HCT116 (cell line): ENCODE results near the gene SAE1. TPM values are rescaled to one million over a fixed set of nuclear protein-coding genes. Genes with fewer than 3 reads are reported as not detected.

Experiments
- ATAC-seq: fragments of 200-7000 bp; cut with Tn5 transposase; 2 replicates; pipeline ENCODE4 v1.9.1; 2020; ENCODE audit warnings: mild to moderate bottlenecking, moderate library complexity
- BruUV-seq: library from RNA; stranded (reverse); fragments of 400-500 nt; replicated peaks from 2 replicates; lab custom pipeline; 2021; lab: Mats Ljungman, UMichigan
- CTCF ChIA-PET: fragments of 300-600 bp; sonication (Branson Sonifier 250); formaldehyde crosslinking; loops from one replicate; lab custom pipeline; 2021; ENCODE audit warnings: antibody characterized with exemption; lab: Charles Lee
- POLR2A ChIA-PET: fragments of 300-600, 350-600 bp; sonication (Branson Sonifier 250); formaldehyde crosslinking; loops from one replicate; lab custom pipeline; 2021; ENCODE audit warnings: antibody characterized with exemption; lab: Charles Lee
- RAD21 ChIA-PET, 2 experiments: fragments of 300-600 bp; sonication (Branson Sonifier 250); formaldehyde crosslinking; loops; one replicate each; lab custom pipeline; 2023; ENCODE audit warnings: low total read pairs in 2 of 2; ENCODE audit not compliant: uncharacterized antibody in 2 of 2, unreplicated experiment in 2 of 2, low non-redundant PET in 1 of 2; lab: Charles Lee
- DNase-seq: peaks from one replicate; pipeline ENCODE4 v3.0.0-alpha.2; 2010; ENCODE audit warnings: low read depth, low spot score
- H2AFZ ChIP-seq: fragments of 200-600 bp; shearing (Covaris generic), sonication (generic); 2 replicates; pipeline ENCODE4 v1.6.1; 2017; ENCODE audit warnings: low read depth, mixed run types, mixed read lengths, antibody characterized with exemption, low read length; ENCODE audit not compliant: poor library complexity, severe bottlenecking
- H3K27ac ChIP-seq: 2 replicates; pipeline ENCODE4 v1.5.1; 2012; ENCODE audit warnings: low read depth, low read length
- H3K27me3 ChIP-seq: fragments of 200-600 bp; sonication (generic); 2 replicates; pipeline ENCODE4 v1.6.1; 2016; ENCODE audit warnings: mixed run types, low read length, mixed read lengths; ENCODE audit not compliant: insufficient read depth
- H3K36me3 ChIP-seq, 2 experiments: fragments of 200-500 bp in 1 of 2; fragments of 200-600 bp in 1 of 2; sonication (Bioruptor generic) in 1 of 2; sonication (generic) in 1 of 2; 2 replicates each; pipeline versions ENCODE4 v1.5.1 to v1.6.1; 2014 to 2016; ENCODE audit warnings: low read length in 2 of 2, inconsistent platforms in 1 of 2, mixed read lengths in 1 of 2, mixed run types in 1 of 2; ENCODE audit not compliant: insufficient read depth in 2 of 2, control insufficient read depth in 1 of 2
- H3K4me1 ChIP-seq, 2 experiments: fragments of 200-600 bp in 1 of 2; sonication (generic) in 1 of 2; 2 replicates each; pipeline versions ENCODE4 v1.5.1 to v1.6.1; 2012 to 2017; ENCODE audit warnings: low read length in 2 of 2, inconsistent platforms in 1 of 2, mild to moderate bottlenecking in 1 of 2, mixed read lengths in 1 of 2, mixed run types in 1 of 2, moderate library complexity in 1 of 2; ENCODE audit not compliant: insufficient read depth in 2 of 2, control insufficient read depth in 1 of 2
- H3K4me2 ChIP-seq: fragments of 200-600 bp; sonication (generic); 2 replicates; pipeline ENCODE4 v1.6.1; 2017; ENCODE audit warnings: mixed run types, low read length, mixed read lengths
- H3K4me3 ChIP-seq, 2 experiments: fragments of 200-600 bp in 1 of 2; sonication (generic) in 1 of 2; replicated peaks in 1 of 2; 2 replicates each; pipeline ENCODE4 v1.5.1; 2011 to 2016; ENCODE audit warnings: low read length in 2 of 2, control low read depth in 1 of 2, low read depth in 1 of 2, mild to moderate bottlenecking in 1 of 2, mixed read lengths in 1 of 2, mixed run types in 1 of 2
- H3K79me2 ChIP-seq: fragments of 200-600 bp; sonication (generic); 2 replicates; pipeline ENCODE4 v1.6.1; 2017; ENCODE audit warnings: mild to moderate bottlenecking, mixed run types, low read length, moderate library complexity, mixed read lengths; ENCODE audit not compliant: insufficient read depth
- H3K9ac ChIP-seq: fragments of 200-600 bp; sonication (generic); 2 replicates; pipeline ENCODE4 v1.6.1; 2016; ENCODE audit warnings: low read length, mixed read lengths
- H3K9me2 ChIP-seq: fragments of 200-600 bp; sonication (generic), shearing (Covaris generic); 2 replicates; pipeline ENCODE4 v1.6.1; 2017; ENCODE audit warnings: mixed run types, mild to moderate bottlenecking, moderate library complexity; ENCODE audit not compliant: insufficient read depth
- H3K9me3 ChIP-seq, 2 experiments: fragments of 200-500 bp in 1 of 2; fragments of 200-600 bp in 1 of 2; sonication (Bioruptor generic) in 1 of 2; sonication (generic) in 1 of 2; 2 replicates each; pipeline ENCODE4 v1.6.1; 2014 to 2017; ENCODE audit warnings: low read length in 2 of 2, mixed read lengths in 2 of 2, inconsistent platforms in 1 of 2, low read depth in 1 of 2, mild to moderate bottlenecking in 1 of 2, mixed run types in 1 of 2, moderate library complexity in 1 of 2; ENCODE audit not compliant: control insufficient read depth in 1 of 2, insufficient read depth in 1 of 2
- H4K20me1 ChIP-seq: fragments of 200-600 bp; sonication (generic), shearing (Covaris generic); 2 replicates; pipeline ENCODE4 v1.6.1; 2017; ENCODE audit warnings: mixed run types, mild to moderate bottlenecking, moderate library complexity; ENCODE audit not compliant: insufficient read depth
- CBX3 ChIP-seq: IDR thresholded peaks from 2 replicates; pipeline ENCODE4 v1.6.1; 2012; ENCODE audit warnings: low read depth
- CEBPB ChIP-seq: IDR thresholded peaks from 2 replicates; pipeline ENCODE4 v1.6.1; 2012; ENCODE audit warnings: low read depth
- EGR1 ChIP-seq: IDR thresholded peaks from 2 replicates; pipeline ENCODE4 v1.6.1; 2012; ENCODE audit warnings: low read depth
- EZH2phosphoT487 ChIP-seq: fragments of 200-600 bp; IDR thresholded peaks from 2 replicates; pipeline ENCODE4 v1.6.1; 2018; ENCODE audit warnings: antibody characterized with exemption, borderline replicate concordance
- FOSL1 ChIP-seq: IDR thresholded peaks from 2 replicates; pipeline ENCODE4 v1.6.1; 2012; ENCODE audit warnings: low read depth
- POLR2AphosphoS5 ChIP-seq: IDR thresholded peaks from 2 replicates; pipeline ENCODE4 v1.6.1; 2011; ENCODE audit warnings: mild to moderate bottlenecking, low read depth, low read length, moderate library complexity
- REST ChIP-seq: IDR thresholded peaks from 2 replicates; pipeline ENCODE4 v1.6.1; 2012; ENCODE audit warnings: low read depth
- SIN3A ChIP-seq: IDR thresholded peaks from 2 replicates; pipeline ENCODE4 v1.6.1; 2012; ENCODE audit warnings: low read depth
- SRF ChIP-seq: IDR thresholded peaks from 2 replicates; pipeline ENCODE4 v1.6.1; 2012; ENCODE audit warnings: low read depth
- TCF7L2 ChIP-seq: IDR thresholded peaks from 2 replicates; pipeline ENCODE4 v1.7.0; 2011; ENCODE audit warnings: borderline replicate concordance, inconsistent platforms; ENCODE audit not compliant: insufficient read depth, insufficient read length; ENCODE audit errors: extremely low read depth
- ZFX ChIP-seq: fragments of 450-650 bp; IDR thresholded peaks from 2 replicates; pipeline ENCODE4 v1.6.1; 2017
- intact Hi-C: fragments of 100-400 bp; cut with micrococcal nuclease; formaldehyde crosslinking; loops from 2 replicates; pipeline ENCODE4 v1.10.0; 2022
- total RNA-seq: library from RNA; stranded (reverse); gene quantifications from one replicate; pipeline ENCODE4 v1.2.1, GENCODE V29; 2021; ENCODE audit not compliant: unreplicated experiment

SAE1 gene
- total RNA-seq, 1 experiment from 2014 or later, result 213 TPM

GRCh38 chr19:47161876-47162489 lies 31.3 kb downstream of the SAE1 start:
- H2AFZ ChIP-seq, result no peak overlapping the region
- H3K9ac ChIP-seq, result no peak overlapping the region
- H3K4me2 ChIP-seq, result no peak overlapping the region
- no TSS peak for BruUV-seq
- H3K4me3 ChIP-seq, result no peak overlapping the region
- H3K27me3 ChIP-seq, result no peaks in the 10 kb centered on the region
- H3K79me2 ChIP-seq, result peaks cover 85% of the 10 kb centered on the region
- DNase-seq (no peak), ATAC-seq (no peak)
- no peak overlapping the region for H3K27ac ChIP-seq
- intact Hi-C loops, result no loop called here
- no peak for TF ChIP-seq EZH2phosphoT487
- TF ChIP-seq SIN3A, result no peak
- no peak for TF ChIP-seq SRF
- TF ChIP-seq ZFX, result no peak
- no peak for TF ChIP-seq CBX3
- no peak for TF ChIP-seq EGR1
- no peak for TF ChIP-seq CEBPB
- no peak for TF ChIP-seq REST
- no peak for TF ChIP-seq FOSL1
- TF ChIP-seq TCF7L2, result no peak
- no peak for TF ChIP-seq POLR2AphosphoS5
- ChIA-PET CTCF (no interaction called here), POLR2A (no interaction called here), RAD21 (no interaction called here)
- peaks cover 6% of the 10 kb centered on the region; the same call in 1 of the 2 replicates for H4K20me1 ChIP-seq
- H3K36me3 ChIP-seq, result peaks cover 40 to 49% of the 10 kb centered on the region in 2 experiments
- no peaks in the 10 kb centered on the region for H3K9me2 ChIP-seq
- no peaks in the 10 kb centered on the region for H3K9me3 ChIP-seq
- H3K4me1 ChIP-seq, result peaks cover 9 to 13% of the 10 kb centered on the region in 2 experiments; a peak in 1 of 4 replicates
